ENCODE measurements around the gene DCTPP1. TPM values are rescaled to one million over a fixed set of nuclear protein-coding genes. Genes with fewer than 3 reads are reported as not detected.

The DCTPP1 gene
- total and polyA plus RNA-seq, 2 of the 13 experiments (the other 11 are each of a cell fraction or from before 2014, with no cell fraction given), result 54.8 to 74.4 TPM

- ATAC-seq (no peak), DNase-seq (ENCODE audit: low spot score) (no peak), FAIRE-seq (peak; percentile 15)
- H3K4me2 ChIP-seq (ENCODE audit: low read depth, low read length), result no peak overlapping the region
- in situ Hi-C loops (cut with HindIII; ENCODE audit: extremely low pct_ligation_motif_present, low pct_unique_long_range_greater_than_20kb) (no loop called here), intact Hi-C loops (cut with micrococcal nuclease; ENCODE audit: unreplicated experiment) (no loop called here)
- H3K9me3 ChIP-seq (ENCODE audit: low read length), result no peaks in the 10 kb centered on the region
- POLR2A ChIA-PET, result interaction anchor here (1.9 kb wide), 1 partner anchor 9 kb away, joined by 7 read pairs; the partner anchor contains the start of gene ZNF771
- 97% methylated on average over 4 of the region's 4 CpGs for WGBS (ENCODE audit: low lambda C conversion rate)
- H3K9ac ChIP-seq (ENCODE audit: insufficient read depth, low read depth, low read length), result no peak overlapping the region
- H3K4me1 ChIP-seq (ENCODE audit: insufficient read depth, low read length), result peaks cover 10% of the 10 kb centered on the region; the same call in 1 of the 2 replicates
- no peak overlapping the region for H3K27ac ChIP-seq (ENCODE audit: extremely low read length, insufficient read depth, low read length)
- H3K36me3 ChIP-seq (replicated peaks in 1 of 2; ENCODE audit: control insufficient read depth in 1 of 2, insufficient read depth in 2 of 2, low read length in 2 of 2), result peaks cover 21 to 54% of the 10 kb centered on the region in 2 experiments
- peaks cover 5% of the 10 kb centered on the region for H3K79me2 ChIP-seq (ENCODE audit: insufficient read depth, low read length)
- CTCF ChIA-PET (ENCODE audit: low intra/inter-chr PET ratio, low total read pairs), result no interaction called here
- H3K27me3 ChIP-seq (ENCODE audit: control insufficient read depth in 1 of 2, insufficient read depth in 2 of 2, low read length in 2 of 2), result no peaks in the 10 kb centered on the region
- no peaks in the 10 kb centered on the region for H4K20me1 ChIP-seq (ENCODE audit: insufficient read depth, low read length)
- no peak overlapping the region for H2AFZ ChIP-seq (ENCODE audit: low read length)
- H3K4me3 ChIP-seq (replicated peaks in 1 of 3; ENCODE audit: insufficient read depth in 1 of 3, low read depth in 2 of 3, low read length in 3 of 3), result no peak overlapping the region
- no TSS peak for BruUV-seq (replicated peaks)
- no peak for TF ChIP-seq ZNF260 (CRISPR knock-in tag; IDR thresholded peaks at IDR 0.05; ENCODE audit: borderline replicate concordance, low read depth)
- TF ChIP-seq, protein P1, sequence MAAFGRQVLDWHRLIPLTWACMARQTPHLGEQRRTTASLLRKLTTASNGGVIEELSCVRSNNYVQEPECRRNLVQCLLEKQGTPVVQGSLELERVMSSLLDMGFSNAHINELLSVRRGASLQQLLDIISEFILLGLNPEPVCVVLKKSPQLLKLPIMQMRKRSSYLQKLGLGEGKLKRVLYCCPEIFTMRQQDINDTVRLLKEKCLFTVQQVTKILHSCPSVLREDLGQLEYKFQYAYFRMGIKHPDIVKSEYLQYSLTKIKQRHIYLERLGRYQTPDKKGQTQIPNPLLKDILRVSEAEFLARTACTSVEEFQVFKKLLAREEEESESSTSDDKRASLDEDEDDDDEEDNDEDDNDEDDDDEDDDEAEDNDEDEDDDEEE (CRISPR knock-in tag; IDR thresholded peaks at IDR 0.05), result no peak
- TF ChIP-seq NR2F2 (IDR thresholded peaks at IDR 0.05; ENCODE audit: borderline replicate concordance, low read depth), result no peak
- no peak for TF ChIP-seq ZNF878 (CRISPR knock-in tag; IDR thresholded peaks at IDR 0.05)
- no peak for TF ChIP-seq ZNF687 (CRISPR knock-in tag; IDR thresholded peaks at IDR 0.05)
- TF ChIP-seq ZBED4 (CRISPR knock-in tag; IDR thresholded peaks at IDR 0.05; ENCODE audit: borderline replicate concordance), result no peak
- no peak for TF ChIP-seq ARNT (IDR thresholded peaks at IDR 0.05)
- no peak for TF ChIP-seq ADNP (CRISPR knock-in tag; IDR thresholded peaks at IDR 0.05)
- TF ChIP-seq ZNF850 (CRISPR knock-in tag; conservative IDR thresholded peaks at IDR 0.05), result no peak
- TF ChIP-seq BRCA1 (CRISPR knock-in tag; IDR thresholded peaks at IDR 0.05), result no peak
- no peak for TF ChIP-seq HOXA3 (CRISPR knock-in tag; IDR thresholded peaks at IDR 0.05)
- TF ChIP-seq KLF16 (CRISPR knock-in tag; IDR thresholded peaks at IDR 0.05), result no peak
- TF ChIP-seq ATAD3A (CRISPR knock-in tag; IDR thresholded peaks at IDR 0.05), result no peak
- TF ChIP-seq CCAR2 (optimal IDR thresholded peaks at IDR 0.05; ENCODE audit: low read depth, low read length), result no peak
- no peak for TF ChIP-seq ZNF138 (CRISPR knock-in tag; IDR thresholded peaks at IDR 0.05; ENCODE audit: low read depth)
- TF ChIP-seq KDM2A (CRISPR knock-in tag; IDR thresholded peaks at IDR 0.05; ENCODE audit: borderline replicate concordance, low read depth), result no peak
- TF ChIP-seq GZF1 (CRISPR knock-in tag; IDR thresholded peaks at IDR 0.05), result no peak
Measured at GRCh38 chr16:30416047-30416603, 13.7 kb downstream of the DCTPP1 start.

Data from HepG2 (cell line).